Heart right ventricle (tissue), 16 donors: ENCODE data around the gene ADAMTS10. TPM values are rescaled to one million over a fixed set of nuclear protein-coding genes. Genes with fewer than 3 reads are reported as not detected.
"Not testable (repeated sequence)": the region's sequence is repeated elsewhere in the genome, so short reads cannot be mapped to it uniquely, and the experiment has no call there.

Experiments
- ATAC-seq, 8 donors: fragments of 200-7000 bp; cut with Tn5 transposase; one replicate each; pipeline ENCODE4 v1.9.1; 2020; ENCODE audit warnings: mild to moderate bottlenecking in 8 of 8, moderate library complexity in 8 of 8, moderate number of reproducible peaks in 1 of 8
- DNase-seq, 2 donors: peaks; one replicate each; pipeline ENCODE4 v3.0.0-alpha.2; 2020
- H3K27ac ChIP-seq, 10 donors: fragments of 200-600 bp; sonication (generic) in 2 of 10; one replicate each; pipeline versions ENCODE4 v1.5.0 to v1.8.0; 2020 to 2022; ENCODE audit warnings: mild to moderate bottlenecking in 3 of 10
- H3K27me3 ChIP-seq, 7 donors: fragments of 200-600 bp; one replicate each; pipeline ENCODE4 v1.8.0; 2021 to 2022; ENCODE audit warnings: mild to moderate bottlenecking in 2 of 7
- H3K36me3 ChIP-seq, 9 donors: fragments of 200-600 bp; sonication (generic) in 1 of 9; one replicate each; pipeline versions ENCODE4 v1.5.0 to v1.8.0; 2020 to 2022; ENCODE audit warnings: mild to moderate bottlenecking in 2 of 9
- H3K4me1 ChIP-seq, 9 donors: fragments of 200-600 bp; sonication (generic) in 1 of 9; one replicate each; pipeline versions ENCODE4 v1.5.0 to v1.8.0; 2020 to 2022; ENCODE audit warnings: mild to moderate bottlenecking in 4 of 9
- H3K4me3 ChIP-seq, 10 donors: fragments of 200-600 bp; sonication (generic) in 2 of 10; one replicate each; pipeline versions ENCODE4 v1.5.0 to v1.8.0; 2020 to 2022; ENCODE audit warnings: mild to moderate bottlenecking in 7 of 10, moderate library complexity in 2 of 10
- H3K9me3 ChIP-seq, 11 donors: fragments of 200-600 bp in 10 of 11; sonication (generic) in 2 of 11; one replicate each; pipeline versions ENCODE4 v1.5.0 to v1.8.0; 2013 to 2022; ENCODE audit warnings: mild to moderate bottlenecking in 2 of 11, control low read depth in 1 of 11, moderate library complexity in 1 of 11
- CTCF ChIP-seq, 9 donors: fragments of 200-600 bp; sonication (generic) in 2 of 9; IDR thresholded peaks; one replicate each; pipeline versions ENCODE4 v1.5.0 to v1.8.0; 2021 to 2022; ENCODE audit warnings: antibody characterized with exemption in 9 of 9, mild to moderate bottlenecking in 5 of 9, moderate library complexity in 1 of 9
- WGBS, 2 donors: extraction: QIAGEN DNeasy Blood & Tissue Kit; methylation state at CpG; one replicate each; pipeline ENCODE4 v1.1.7; 2013; ENCODE audit warnings: inconsistent platforms in 1 of 2; 5-methylcytosine and 5-hydroxymethylcytosine counted together
- intact Hi-C, 10 donors: fragments of 100-400 bp; cut with DNase I; formaldehyde crosslinking; loops; one replicate each; pipeline versions ENCODE4 v1.11.1 to v1.14.2; 2022
- polyA plus RNA-seq, 2 donors: library from polyadenylated mRNA; stranded (reverse); fragments of 200-250 nt; gene quantifications; one replicate each; pipeline ENCODE4 v1.2.3, GENCODE V29; 2013
- total RNA-seq, 10 donors: library from RNA; stranded (reverse); fragmentation: NEBNext Ultra II Directional in 3 of 10; extraction: Animal tissue kit (Norgen Biotek cat#: 25700) in 3 of 10; gene quantifications; one replicate each; pipeline versions ENCODE4 v1.2.1 to v1.2.4, GENCODE V29; 2021 to 2023
- donor health status: Arrhythmogenic right ventricular cardiomyopathy.
- donor health status: ischemic (EF 13 %, LVEDD 7.1; RV severe dilation, severe dysfunction).
- donor health status: healthy with polysubstance abuse.
- donor health status: DM: no; HTN: yes; CAD: no.
- donor health status: DM: no; HTN: no; CAD: no.
- donor health status: ischemic (EF 25% LVEDD 6.9; RV normal size, moderate dysfunction).
- donor health status: ischemic (EF 25% LVEDD 5.7; RV mildly dilated, moderate dysfunction).
- donor health status: healthy.
- donor health status: DM: yes; HTN: yes; CAD: no.
- donor health status: Ischemic cardiomyopathy.
- donor health status: ischemic (EF 35%, LVEDD 5.7; RV mildly dilated, moderate dysfunction).
- donor health status: nonischemic (EF 11% LVEDD 7.7; RV severe dilation, severe dysfunction).
- donor health status: DM: yes; HTN: yes; CAD: no.
- donor health status: PGD.
- donor health status: ischemic (EF 29% LVEDD 5.4; RV normal size, mild dysfunction).
- donor health status: nonischemic (EF 23%, LVEDD 6.1; RV moderate dilation, normal function).

ADAMTS10 gene
- total and polyA plus RNA-seq, 12 donors = 2.7 to 34.5 (median 8.4) TPM

GRCh38 chr19:8638078-8638619, 27.6 kb upstream of the ADAMTS10 start:
- WGBS, 2 donors = 60 to 62% methylated on average over 21 of the region's 21 CpGs
- intact Hi-C loops = no loop called here

GRCh38 chr19:8637070-8637469, 26.6 kb upstream of the ADAMTS10 start:
- 75 to 78% methylated on average over 4 of the region's 4 CpGs for WGBS, 2 donors

More at GRCh38 chr19:8638078-8638619, 27.6 kb upstream of the ADAMTS10 start:
- ATAC-seq = peak in 3 of 8 donors; percentile 8 to 29 (median 21)
- Histone ChIP-seq H3K4me3 (no peak overlapping the region), H3K27ac (no peak overlapping the region), H3K36me3 (no peaks in the 10 kb centered on the region), H3K4me1 (peaks cover 0 to 35% (median 0%) of the 10 kb centered on the region in 9 donors), H3K9me3 (peaks cover 0 to 20% (median 0%) of the 10 kb centered on the region in 11 donors), H3K27me3 (peaks cover 0 to 32% (median 6%) of the 10 kb centered on the region in 7 donors)
- TF ChIP-seq CTCF (IDR thresholded peaks at IDR 0.05) = no peak
- DNase-seq = no peak

GRCh38 chr19:8635422-8635821, 24.9 kb upstream of the ADAMTS10 start:
- DNase-seq = no peak
- no peak for ATAC-seq
- Histone ChIP-seq H3K27me3 (peaks cover 0 to 25% (median 6%) of the 10 kb centered on the region in 7 donors), H3K27ac (no peak overlapping the region), H3K9me3 (peaks cover 0 to 10% (median 0%) of the 10 kb centered on the region in 11 donors), H3K4me3 (no peak overlapping the region), H3K36me3 (no peaks in the 10 kb centered on the region), H3K4me1 (peaks cover 0 to 23% (median 0%) of the 10 kb centered on the region in 9 donors)
- no peak for TF ChIP-seq CTCF (IDR thresholded peaks at IDR 0.05)
- 74 to 80% methylated on average over 8 of the region's 8 CpGs for WGBS, 2 donors
- intact Hi-C loops = no loop called here

More at GRCh38 chr19:8637070-8637469, 26.6 kb upstream of the ADAMTS10 start:
- H3K27ac ChIP-seq, H3K4me3 ChIP-seq, H3K36me3 ChIP-seq, ATAC-seq, intact Hi-C loops, DNase-seq: not testable (repeated sequence)
- Histone ChIP-seq H3K9me3 (peaks cover 0 to 14% (median 0%) of the 10 kb centered on the region in 11 donors), H3K4me1 (peaks cover 0 to 35% (median 0%) of the 10 kb centered on the region in 9 donors), H3K27me3 (peaks cover 0 to 32% (median 6%) of the 10 kb centered on the region in 7 donors)

GRCh38 chr19:8631425-8631819, 20.9 kb upstream of the ADAMTS10 start:
- no peaks in the 10 kb centered on the region for H3K4me1 ChIP-seq
- intact Hi-C loops = no loop called here
- H3K4me3 ChIP-seq = no peak overlapping the region
- H3K27me3 ChIP-seq = peaks cover 0 to 9% (median 0%) of the 10 kb centered on the region in 7 donors
- H3K27ac ChIP-seq = no peak overlapping the region
- no peaks in the 10 kb centered on the region for H3K36me3 ChIP-seq
- TF ChIP-seq CTCF (IDR thresholded peaks at IDR 0.05) = no peak
- peaks cover 0 to 30% (median 9%) of the 10 kb centered on the region in 11 donors for H3K9me3 ChIP-seq
- DNase-seq = peak in 1 of 2 donors; percentile 34
- peak in 7 of 8 donors; percentile 48 to 79 (median 61) for ATAC-seq
- WGBS, 2 donors = 24 to 27% methylated on average over 11 of the region's 11 CpGs

- Histone ChIP-seq H3K27me3 (peaks cover 0 to 7% (median 0%) of the 10 kb centered on the region in 7 donors), H3K4me3 (no peak overlapping the region), H3K9me3 (peaks cover 0 to 30% (median 9%) of the 10 kb centered on the region in 11 donors), H3K4me1 (no peaks in the 10 kb centered on the region), H3K27ac (no peak overlapping the region), H3K36me3 (no peaks in the 10 kb centered on the region)
- ATAC-seq = no peak
- 36 to 37% methylated on average over 6 of the region's 6 CpGs for WGBS, 2 donors
- DNase-seq = no peak
- intact Hi-C loops = no loop called here
- no peak for TF ChIP-seq CTCF (IDR thresholded peaks at IDR 0.05)
These were observed 20.4 kb upstream of the ADAMTS10 start for GRCh38 chr19:8630796-8631424.
